SU-DHL-6 (cell line): ENCODE data around the gene EXOC6B.

Experiments used
- H2AFZ ChIP-seq: fragments of 200-600 bp; sonication (generic); 2 replicates; pipeline ENCODE4 v1.6.1; 2014; ENCODE audit warnings: low read depth, mild to moderate bottlenecking, moderate library complexity, mixed read lengths, antibody characterized with exemption, low read length; ENCODE audit not compliant: severe bottlenecking
- H3F3A ChIP-seq: fragments of 200-600 bp; shearing (Covaris generic); 2 replicates; pipeline ENCODE4 v1.6.0; 2016; ENCODE audit warnings: antibody characterized with exemption, mild to moderate bottlenecking; ENCODE audit not compliant: insufficient read depth
- H3K27ac ChIP-seq: fragments of 200-600 bp; sonication (generic); 2 replicates; pipeline ENCODE4 v1.5.1; 2016; ENCODE audit warnings: low read depth, mild to moderate bottlenecking, low read length, moderate library complexity, mixed read lengths
- H3K27me3 ChIP-seq: fragments of 200-600 bp; sonication (generic), shearing (Covaris generic); 2 replicates; pipeline ENCODE4 v1.6.0; 2014; ENCODE audit warnings: mild to moderate bottlenecking, low read length
- H3K36me3 ChIP-seq: fragments of 200-600 bp; sonication (generic); 2 replicates; pipeline ENCODE4 v1.6.1; 2014; ENCODE audit warnings: mild to moderate bottlenecking, low read length, mixed read lengths
- H3K4me2 ChIP-seq: fragments of 300-600, 200-600 bp; shearing (Covaris generic), sonication (generic); 2 replicates; pipeline ENCODE4 v1.6.0; 2014; ENCODE audit warnings: low read length, low read depth, mild to moderate bottlenecking; ENCODE audit not compliant: poor library complexity, severe bottlenecking
- H3K4me3 ChIP-seq: fragments of 200-600 bp; sonication (generic); 2 replicates; pipeline ENCODE4 v1.5.1; 2014; ENCODE audit warnings: antibody characterized with exemption, low read length, mild to moderate bottlenecking, mixed read lengths; ENCODE audit not compliant: insufficient read depth, poor library complexity, severe bottlenecking
- H3K79me2 ChIP-seq: fragments of 200-600 bp; sonication (generic); 2 replicates; pipeline ENCODE4 v1.6.1; 2014; ENCODE audit warnings: mild to moderate bottlenecking, low read length, moderate library complexity; ENCODE audit not compliant: insufficient read depth
- H3K9ac ChIP-seq: fragments of 200-600 bp; sonication (generic); 2 replicates; pipeline ENCODE4 v1.7.0; 2014; ENCODE audit warnings: mild to moderate bottlenecking, low read length
- H3K9me2 ChIP-seq: fragments of 200-600 bp; sonication (generic); replicated peaks from 2 replicates; pipeline ENCODE4 v1.6.1; 2014; ENCODE audit warnings: low read length; ENCODE audit not compliant: insufficient read depth
- H3K9me3 ChIP-seq: fragments of 200-600 bp; sonication (generic); 2 replicates; pipeline ENCODE4 v1.6.1; 2014; ENCODE audit warnings: low read length, mixed read lengths; ENCODE audit not compliant: insufficient read depth
- H4K20me1 ChIP-seq: fragments of 200-600 bp; sonication (generic); 2 replicates; pipeline ENCODE4 v1.6.1; 2014; ENCODE audit warnings: low read depth, mild to moderate bottlenecking, antibody characterized with exemption, low read length, moderate library complexity, mixed read lengths
- EZH2phosphoT487 ChIP-seq: fragments of 200-600 bp; sonication (generic), shearing (Covaris generic); conservative IDR thresholded peaks from 2 replicates; pipeline ENCODE4 v1.6.1; 2018; ENCODE audit warnings: mild to moderate bottlenecking, antibody characterized with exemption, low read length, moderate library complexity, mixed read lengths
- TF ChIP-seq, protein P1 (sequence below): fragments of 200-600 bp; sonication (generic); IDR thresholded peaks from one replicate; pipeline ENCODE4 v1.5.1; 2017; ENCODE audit warnings: antibody characterized with exemption, mild to moderate bottlenecking, low read length, moderate library complexity; ENCODE audit not compliant: insufficient read depth, poor library complexity, severe bottlenecking

Gene EXOC6B

DNA sequence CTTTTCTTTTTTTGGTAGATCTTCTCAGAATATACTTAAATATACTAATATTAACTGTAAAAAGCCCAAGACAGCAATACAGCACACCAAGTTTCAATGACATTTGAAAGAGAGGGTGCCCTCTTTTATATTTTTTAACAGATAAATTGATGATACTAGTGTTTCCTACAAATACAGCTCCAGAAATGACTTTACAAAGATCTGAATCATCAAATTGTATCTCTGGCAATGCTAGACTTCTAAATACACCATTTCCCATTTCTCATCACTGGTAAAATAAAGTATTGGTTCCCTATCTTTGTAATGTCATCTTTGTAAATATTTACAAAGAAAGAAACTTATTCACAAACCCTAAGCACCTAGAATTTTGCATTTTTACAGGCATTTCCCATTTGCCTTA lies 281.3 kb downstream of the EXOC6B start:
- Histone ChIP-seq H4K20me1 (no peaks in the 10 kb centered on the region), H3K79me2 (no peaks in the 10 kb centered on the region), H2AFZ (no peak overlapping the region), H3K9me2 (no peaks in the 10 kb centered on the region), H3K27ac (no peak overlapping the region), H3K9me3 (no peaks in the 10 kb centered on the region), H3F3A (no peaks in the 10 kb centered on the region), H3K36me3 (no peaks in the 10 kb centered on the region), H3K9ac (no peak overlapping the region), H3K4me3 (no peak overlapping the region), H3K4me2 (no peak overlapping the region), H3K27me3 (no peaks in the 10 kb centered on the region)
- TF ChIP-seq, protein P1, sequence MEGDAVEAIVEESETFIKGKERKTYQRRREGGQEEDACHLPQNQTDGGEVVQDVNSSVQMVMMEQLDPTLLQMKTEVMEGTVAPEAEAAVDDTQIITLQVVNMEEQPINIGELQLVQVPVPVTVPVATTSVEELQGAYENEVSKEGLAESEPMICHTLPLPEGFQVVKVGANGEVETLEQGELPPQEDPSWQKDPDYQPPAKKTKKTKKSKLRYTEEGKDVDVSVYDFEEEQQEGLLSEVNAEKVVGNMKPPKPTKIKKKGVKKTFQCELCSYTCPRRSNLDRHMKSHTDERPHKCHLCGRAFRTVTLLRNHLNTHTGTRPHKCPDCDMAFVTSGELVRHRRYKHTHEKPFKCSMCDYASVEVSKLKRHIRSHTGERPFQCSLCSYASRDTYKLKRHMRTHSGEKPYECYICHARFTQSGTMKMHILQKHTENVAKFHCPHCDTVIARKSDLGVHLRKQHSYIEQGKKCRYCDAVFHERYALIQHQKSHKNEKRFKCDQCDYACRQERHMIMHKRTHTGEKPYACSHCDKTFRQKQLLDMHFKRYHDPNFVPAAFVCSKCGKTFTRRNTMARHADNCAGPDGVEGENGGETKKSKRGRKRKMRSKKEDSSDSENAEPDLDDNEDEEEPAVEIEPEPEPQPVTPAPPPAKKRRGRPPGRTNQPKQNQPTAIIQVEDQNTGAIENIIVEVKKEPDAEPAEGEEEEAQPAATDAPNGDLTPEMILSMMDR, result no peak
- no peak for TF ChIP-seq EZH2phosphoT487

DNA sequence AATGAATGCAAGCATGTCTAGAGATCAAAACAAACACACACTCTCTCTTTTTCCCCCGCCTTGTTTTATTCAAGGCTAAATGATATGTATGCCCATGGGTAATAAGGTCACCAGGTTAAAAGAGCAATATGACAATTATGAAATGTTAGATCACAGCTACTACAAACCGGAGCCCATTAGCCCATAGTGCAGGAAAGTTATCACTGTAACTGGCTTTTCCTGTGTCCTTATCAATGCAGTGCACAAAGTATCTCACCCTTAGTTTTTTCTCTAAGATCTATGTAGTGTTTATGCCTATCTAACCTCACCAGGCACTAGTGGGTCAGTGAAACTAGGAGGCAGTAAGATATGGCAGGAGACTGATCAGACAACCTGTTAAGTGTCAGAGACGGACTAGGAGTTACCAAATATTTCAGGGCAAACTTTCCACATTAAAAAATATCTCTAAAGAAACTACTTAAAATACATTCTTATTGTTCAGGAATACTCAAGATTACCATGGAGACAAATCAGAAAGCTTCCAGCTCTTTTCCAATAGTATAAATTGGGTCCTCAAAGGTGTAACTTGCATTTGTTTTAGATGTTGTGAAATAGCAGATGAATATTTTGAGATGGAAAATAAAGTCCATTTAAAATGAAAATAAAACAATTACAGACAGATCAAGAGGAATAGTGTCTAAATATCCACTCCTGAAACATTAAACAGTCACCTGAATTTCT lies 282.2 kb downstream of the EXOC6B start:
- Histone ChIP-seq H3K27me3 (no peaks in the 10 kb centered on the region), H3K36me3 (no peaks in the 10 kb centered on the region)
- TF ChIP-seq, protein P1, result no peak
- no peak for TF ChIP-seq EZH2phosphoT487

DNA sequence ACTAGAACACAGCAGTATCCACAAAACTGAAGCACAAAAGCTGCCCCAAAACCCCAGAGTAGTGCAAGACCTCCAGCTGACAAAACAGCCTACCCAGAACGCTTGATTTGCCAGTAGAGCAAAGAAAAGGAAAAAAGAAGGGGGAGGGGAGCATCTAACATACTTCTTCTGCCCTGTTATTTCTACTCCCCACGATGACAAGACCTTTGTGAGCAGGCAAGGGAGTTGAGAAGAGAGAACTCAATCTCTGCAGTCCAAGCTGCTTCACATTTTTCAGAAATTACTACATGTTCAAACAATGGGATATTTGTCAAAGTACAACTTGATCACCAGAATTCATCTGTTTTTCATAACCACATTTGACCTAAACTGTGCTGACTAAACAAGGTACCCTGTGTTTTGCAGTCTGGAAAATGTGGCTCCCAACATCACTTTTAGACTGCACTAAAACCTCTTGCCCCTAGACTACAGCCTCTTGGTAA lies 286.7 kb downstream of the EXOC6B start:
- H3K79me2 ChIP-seq, result no peaks in the 10 kb centered on the region
- no peaks in the 10 kb centered on the region for H3K9me2 ChIP-seq
- no peaks in the 10 kb centered on the region for H4K20me1 ChIP-seq
- H3K4me3 ChIP-seq, result no peak overlapping the region
- no peaks in the 10 kb centered on the region for H3K36me3 ChIP-seq
- TF ChIP-seq EZH2phosphoT487, result no peak
- TF ChIP-seq, protein P1, result no peak
- H3K9me3 ChIP-seq, result no peaks in the 10 kb centered on the region
- no peak overlapping the region for H3K9ac ChIP-seq
- no peak overlapping the region for H2AFZ ChIP-seq
- no peaks in the 10 kb centered on the region for H3F3A ChIP-seq
- H3K27ac ChIP-seq, result no peak overlapping the region
- no peak overlapping the region for H3K4me2 ChIP-seq
- H3K27me3 ChIP-seq, result no peaks in the 10 kb centered on the region

More for the DNA sequence above, 282.2 kb downstream of the EXOC6B start:
- Histone ChIP-seq H4K20me1 (no peaks in the 10 kb centered on the region), H3K79me2 (no peaks in the 10 kb centered on the region), H3K27ac (no peak overlapping the region), H3F3A (no peaks in the 10 kb centered on the region), H3K4me2 (no peak overlapping the region), H3K4me3 (no peak overlapping the region), H3K9ac (no peak overlapping the region), H2AFZ (no peak overlapping the region), H3K9me2 (no peaks in the 10 kb centered on the region), H3K9me3 (no peaks in the 10 kb centered on the region)
